GM21723 (cell line): ENCODE measurements around the gene ZNF177.

Experiments
- ATAC-seq: cut with Tn5 transposase; IDR thresholded peaks from one replicate; pipeline ENCODE4 v1.9.1; 2021; ENCODE audit warnings: mild to moderate bottlenecking, moderate library complexity; ENCODE audit not compliant: unreplicated experiment

The ZNF177 gene

GRCh38 chr19:9427941-9428340, 65.1 kb downstream of the ZNF177 start:
- no peak for ATAC-seq

GRCh38 chr19:9430444-9430843, 67.6 kb downstream of the ZNF177 start:
- no peak for ATAC-seq

DNA sequence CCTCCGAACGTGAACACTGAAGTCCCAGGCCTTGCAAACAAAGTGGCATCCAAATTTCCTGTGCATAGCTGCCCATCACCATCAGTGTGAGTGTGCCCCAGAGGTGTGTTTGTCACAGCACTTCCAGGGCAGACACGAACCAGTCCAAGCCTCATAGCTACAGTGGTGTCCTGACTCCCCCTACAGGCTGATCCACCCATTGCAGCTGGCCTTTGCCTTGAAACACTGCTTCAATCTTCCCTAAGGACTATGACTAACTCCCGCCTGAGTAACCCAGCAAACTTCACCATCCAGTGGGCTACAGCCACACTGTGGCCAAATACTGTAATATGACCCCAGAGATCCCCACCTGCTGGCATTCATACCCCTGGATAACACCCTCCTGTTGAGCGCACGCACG, 68.7 kb downstream of the ZNF177 start:
- ATAC-seq, result no peak
